WI38 (cell line): ENCODE results near the gene PREPL.
"Not testable (repeated sequence)": the region's sequence is repeated elsewhere in the genome, so short reads cannot be mapped to it uniquely, and the experiment has no call there.

Source experiments
- H3K4me3 ChIP-seq: 2 replicates; pipeline ENCODE4 v1.5.1; 2011; ENCODE audit warnings: low read depth, mild to moderate bottlenecking, control low read depth, low read length
- CTCF ChIP-seq: IDR thresholded peaks from 2 replicates; pipeline ENCODE4 v1.5.1; 2012; ENCODE audit warnings: low read depth, mild to moderate bottlenecking, control low read depth, low read length

PREPL gene

GRCh38 chr2:44314362-44314761, 46.9 kb downstream of the PREPL start:
- no peak for TF ChIP-seq CTCF
- no peak overlapping the region for H3K4me3 ChIP-seq

- no peak overlapping the region for H3K4me3 ChIP-seq
- no peak for TF ChIP-seq CTCF
These were observed 51.0 kb downstream of the PREPL start for GRCh38 chr2:44310287-44310686.

GRCh38 chr2:44305882-44306281, 55.4 kb downstream of the PREPL start:
- TF ChIP-seq CTCF = no peak
- no peak overlapping the region for H3K4me3 ChIP-seq

- TF ChIP-seq CTCF = no peak
- no peak overlapping the region for H3K4me3 ChIP-seq
These were observed 57.0 kb downstream of the PREPL start for GRCh38 chr2:44304258-44304657.

- H3K4me3 ChIP-seq = not testable (repeated sequence)
These were observed 57.5 kb downstream of the PREPL start for GRCh38 chr2:44303766-44304165.

- TF ChIP-seq CTCF = no peak
- H3K4me3 ChIP-seq = no peak overlapping the region
These were observed 60.2 kb downstream of the PREPL start for GRCh38 chr2:44301111-44301510.

GRCh38 chr2:44299635-44300034, 61.7 kb downstream of the PREPL start:
- no peak for TF ChIP-seq CTCF
- no peak overlapping the region for H3K4me3 ChIP-seq

- TF ChIP-seq CTCF = no peak
- no peak overlapping the region for H3K4me3 ChIP-seq
These were observed 63.9 kb downstream of the PREPL start for GRCh38 chr2:44297431-44297830.
